IPS DF 19.7 (cell line): ENCODE measurements around the gene SPTSSA.
"Not testable (repeated sequence)": the region's sequence is repeated elsewhere in the genome, so short reads cannot be mapped to it uniquely, and the experiment has no call there.

ENCODE experiments used
- DNase-seq: peaks from one replicate; pipeline ENCODE4 v3.0.0-alpha.2; 2013; ENCODE audit warnings: low read depth, low spot score

Gene SPTSSA

GRCh38 chr14:34428102-34428466, 34.0 kb downstream of the SPTSSA start:
- not testable (repeated sequence) for DNase-seq

GRCh38 chr14:34426313-34427295, 35.4 kb downstream of the SPTSSA start:
- no peak for DNase-seq

- no peak for DNase-seq
Measured at GRCh38 chr14:34425095-34425851, 36.8 kb downstream of the SPTSSA start.

GRCh38 chr14:34424488-34424887, 37.6 kb downstream of the SPTSSA start:
- DNase-seq, result no peak

- DNase-seq, result no peak
Measured at GRCh38 chr14:34423445-34423844, 38.6 kb downstream of the SPTSSA start.

GRCh38 chr14:34420547-34421150, 41.4 kb downstream of the SPTSSA start:
- DNase-seq, result no peak

GRCh38 chr14:34409721-34410120, 52.3 kb downstream of the SPTSSA start:
- no peak for DNase-seq

GRCh38 chr14:34407951-34408350, 54.1 kb downstream of the SPTSSA start:
- DNase-seq, result no peak

- no peak for DNase-seq
Measured at GRCh38 chr14:34404416-34404815, 57.6 kb downstream of the SPTSSA start.

- DNase-seq, result no peak
Measured at GRCh38 chr14:34403646-34404045, 58.4 kb downstream of the SPTSSA start.

- no peak for DNase-seq
Measured at GRCh38 chr14:34398024-34398423, 64.0 kb downstream of the SPTSSA start.

GRCh38 chr14:34387974-34388516, 74.0 kb downstream of the SPTSSA start:
- no peak for DNase-seq

GRCh38 chr14:34386865-34387485, 75.1 kb downstream of the SPTSSA start:
- no peak for DNase-seq

GRCh38 chr14:34385881-34386280, 76.2 kb downstream of the SPTSSA start:
- DNase-seq, result not testable (repeated sequence)

GRCh38 chr14:34383839-34384238, 78.2 kb downstream of the SPTSSA start:
- no peak for DNase-seq
